GM12878 (cell line): Measurements from ENCODE around the gene STK40. TPM values are rescaled to one million over a fixed set of nuclear protein-coding genes. Genes with fewer than 3 reads are reported as not detected.

Experiments used
- BCL11A ChIP-seq: IDR thresholded peaks from 2 replicates; pipeline ENCODE4 v1.6.1; 2011; ENCODE audit warnings: low read depth, low read length
- BCLAF1 ChIP-seq: fragments of 450-650 bp; IDR thresholded peaks from 2 replicates; pipeline ENCODE4 v1.6.1; 2017; ENCODE audit warnings: antibody characterized with exemption, mild to moderate bottlenecking, moderate library complexity
- CUX1 ChIP-seq: IDR thresholded peaks from 2 replicates; pipeline ENCODE4 v1.6.1; 2012; ENCODE audit warnings: improper control_type of control experiment, low read depth, low read length; ENCODE audit not compliant: insufficient replicate concordance
- NFXL1 ChIP-seq: fragments of 450-650 bp; IDR thresholded peaks from 2 replicates; pipeline ENCODE4 v1.6.1; 2017; ENCODE audit warnings: antibody characterized with exemption, mild to moderate bottlenecking, borderline replicate concordance
- POU2F2 ChIP-seq: IDR thresholded peaks from 3 replicates; pipeline ENCODE4 v1.6.1; 2011; ENCODE audit warnings: low read depth, mild to moderate bottlenecking, low read length, borderline replicate concordance
- ZNF622 ChIP-seq: fragments of 450-650 bp; IDR thresholded peaks from 2 replicates; pipeline ENCODE4 v1.6.1; 2017; ENCODE audit warnings: mild to moderate bottlenecking, inconsistent platforms
- polyA plus RNA-seq, 11 experiments: library from polyadenylated mRNA; depleted of rRNA in 4 of 11; unstranded in 6 of 11; stranded (reverse) in 5 of 11; fragments of >200 nt; fragmentation: Nextera tagmentation in 4 of 11; fragmentation: Illumina TruSeq in 1 of 11; extraction: Ambion mirVana in 4 of 11; extraction: Trizol in 1 of 11; gene quantifications; 1 replicate in 1 of 11; 2 replicates in 10 of 11; pipeline versions ENCODE4 v1.2.1 to v1.2.3, GENCODE V29; 2011 to 2016; ENCODE audit warnings: inconsistent platforms in 2 of 11, missing spikeins in 2 of 11, low read depth in 1 of 11
- total RNA-seq, 4 experiments: library from RNA; depleted of rRNA in 3 of 4; stranded (reverse); fragments of >200 nt in 3 of 4; fragmentation: Illumina TruSeq in 1 of 4; extraction: Trizol in 1 of 4; gene quantifications; 2 replicates each; pipeline versions ENCODE4 v1.2.1 to v1.2.3, GENCODE V29; 2013 to 2021

STK40 gene
- total and polyA plus RNA-seq, 10 of the 15 experiments (the other 5 are each of a cell fraction or from before 2014, with no cell fraction given) = 0.27 to 51.0 (median 29.5) TPM

- TF ChIP-seq POU2F2 (no peak), BCL11A (no peak), BCLAF1 (no peak), ZNF622 (no peak), NFXL1 (no peak), CUX1 (peak; percentile 57)
- TF ChIP-seq, all 136 proteins: peak for 28
These were observed 36.5 kb downstream of the STK40 start (continued) for GRCh38 chr1:36349241-36349671.
